ENCODE measurements around the gene PRR20G.

The PRR20G gene

GRCh38 chr3:127326341-127326740 is 38.5 kb upstream of the PRR20G start:
- Mint-ChIP-seq H3K27me3 (ENCODE audit: low read depth) (peaks cover 25% of the 10 kb centered on the region), H3K27ac (no peak overlapping the region), H3K4me3 (no peak overlapping the region), H3K4me1 (peaks cover 32% of the 10 kb centered on the region), H3K36me3 (ENCODE audit: low read depth) (no peaks in the 10 kb centered on the region), H3K9me3 (peaks cover 18% of the 10 kb centered on the region)
- no peak for TF ChIP-seq CTCF (IDR thresholded peaks at IDR 0.05; ENCODE audit: unreplicated experiment in 3 of 3)

GRCh38 chr3:127325629-127325961 is 37.7 kb upstream of the PRR20G start:
- peak overlapping the region in 1 of 3 experiments; percentile 42 for H3K4me3 Mint-ChIP-seq
- peaks cover 32% of the 10 kb centered on the region for H3K27me3 Mint-ChIP-seq (ENCODE audit: low read depth)
- H3K4me1 Mint-ChIP-seq, result peaks cover 32% of the 10 kb centered on the region
- TF ChIP-seq CTCF (IDR thresholded peaks at IDR 0.05; ENCODE audit: unreplicated experiment in 3 of 3), result no peak
- no peaks in the 10 kb centered on the region for H3K36me3 Mint-ChIP-seq (ENCODE audit: low read depth)
- peaks cover 13% of the 10 kb centered on the region for H3K9me3 Mint-ChIP-seq
- H3K27ac Mint-ChIP-seq, result no peak overlapping the region

GRCh38 chr3:127324913-127325628 is 37.2 kb upstream of the PRR20G start:
- peaks cover 8% of the 10 kb centered on the region for H3K9me3 Mint-ChIP-seq
- no peak for TF ChIP-seq CTCF (IDR thresholded peaks at IDR 0.05; ENCODE audit: unreplicated experiment in 3 of 3)
- H3K4me3 Mint-ChIP-seq, result peak overlapping the region in 1 of 3 experiments; percentile 42
- no peaks in the 10 kb centered on the region for H3K36me3 Mint-ChIP-seq (ENCODE audit: low read depth)
- H3K27me3 Mint-ChIP-seq (ENCODE audit: low read depth), result peaks cover 35% of the 10 kb centered on the region
- H3K27ac Mint-ChIP-seq, result no peak overlapping the region
- peaks cover 32% of the 10 kb centered on the region for H3K4me1 Mint-ChIP-seq

- peaks cover 33% of the 10 kb centered on the region for H3K27me3 Mint-ChIP-seq (ENCODE audit: low read depth)
- TF ChIP-seq CTCF (IDR thresholded peaks at IDR 0.05; ENCODE audit: unreplicated experiment in 3 of 3), result no peak
- H3K4me3 Mint-ChIP-seq, result no peak overlapping the region
- H3K4me1 Mint-ChIP-seq, result peaks cover 28% of the 10 kb centered on the region
- peaks cover 8% of the 10 kb centered on the region for H3K9me3 Mint-ChIP-seq
- H3K27ac Mint-ChIP-seq, result no peak overlapping the region
- no peaks in the 10 kb centered on the region for H3K36me3 Mint-ChIP-seq (ENCODE audit: low read depth)
Observed at GRCh38 chr3:127324076-127324475, 36.2 kb upstream of the PRR20G start.

- no peaks in the 10 kb centered on the region for H3K36me3 Mint-ChIP-seq (ENCODE audit: low read depth)
- peaks cover 28% of the 10 kb centered on the region for H3K4me1 Mint-ChIP-seq
Observed at GRCh38 chr3:127323581-127323980, 35.7 kb upstream of the PRR20G start.

More at GRCh38 chr3:127323581-127323980, 35.7 kb upstream of the PRR20G start:
- H3K27ac Mint-ChIP-seq, result no peak overlapping the region
- TF ChIP-seq CTCF (IDR thresholded peaks at IDR 0.05; ENCODE audit: unreplicated experiment in 3 of 3), result no peak
- no peak overlapping the region for H3K4me3 Mint-ChIP-seq
- H3K27me3 Mint-ChIP-seq (ENCODE audit: low read depth), result peaks cover 36% of the 10 kb centered on the region
- H3K9me3 Mint-ChIP-seq, result peaks cover 8% of the 10 kb centered on the region

Data from nephron (organoid).